Epithelial cell of proximal tubule (primary cell): ENCODE results near the gene S100B. TPM values are rescaled to one million over a fixed set of nuclear protein-coding genes. Genes with fewer than 3 reads are reported as not detected.

Experiments used
- DNase-seq: peaks from one replicate; pipeline ENCODE4 v3.0.0-alpha.2; 2011; ENCODE audit warnings: low read depth
- H3K4me3 ChIP-seq: 2 replicates; pipeline ENCODE4 v1.5.1; 2011; ENCODE audit warnings: low read depth, mild to moderate bottlenecking, low read length
- CTCF ChIP-seq: conservative IDR thresholded peaks from 2 replicates; pipeline ENCODE4 v1.5.1; 2012; ENCODE audit warnings: low read depth, mild to moderate bottlenecking, low read length
- total RNA-seq: library from RNA; depleted of rRNA; stranded (reverse); fragments of >200 nt; gene quantifications from 2 replicates; pipeline ENCODE4 v1.2.3, GENCODE V29; 2015

Gene S100B
- total RNA-seq, 1 donor from 2014 or later, result not detected

- TF ChIP-seq CTCF, result no peak
- no peak overlapping the region for H3K4me3 ChIP-seq
- DNase-seq, result no peak
These were observed 53.1 kb downstream of the S100B start for GRCh38 chr21:46551636-46552241.

- TF ChIP-seq CTCF, result no peak
- DNase-seq, result no peak
- no peak overlapping the region for H3K4me3 ChIP-seq
These were observed 54.6 kb downstream of the S100B start for GRCh38 chr21:46550116-46550941.

GRCh38 chr21:46549650-46550049 is 55.2 kb downstream of the S100B start:
- DNase-seq, result no peak
- H3K4me3 ChIP-seq, result no peak overlapping the region
- no peak for TF ChIP-seq CTCF

Other genes with a start within 250 kb of the S100B start
- gene DIP2A, start 146.2 kb downstream of the S100B start, total RNA-seq, result 13.5 and 20.9 TPM in 2 replicates
- gene PRMT2, start 30.6 kb upstream of the S100B start, total RNA-seq, result 86.2 and 98.8 TPM in 2 replicates